ENCODE data around the gene NIPAL3. TPM values are rescaled to one million over a fixed set of nuclear protein-coding genes. Genes with fewer than 3 reads are reported as not detected.

The NIPAL3 gene
- polyA plus RNA-seq, 1 donor from 2014 or later: 9.6 TPM

- Histone ChIP-seq H4K20me1 (ENCODE audit: insufficient read depth) (no peaks in the 10 kb centered on the region), H3K79me2 (replicated peaks; ENCODE audit: insufficient read depth, low read length) (no peaks in the 10 kb centered on the region), H3K9me2 (ENCODE audit: insufficient read depth, low read length) (no peaks in the 10 kb centered on the region), H3K9me3 (ENCODE audit: low read length) (no peaks in the 10 kb centered on the region), H2AFZ (ENCODE audit: low read depth, low read length) (no peak overlapping the region), H3K4me2 (ENCODE audit: low read length) (no peak overlapping the region), H3K27ac (ENCODE audit: low read length) (no peak overlapping the region), H3K27me3 (ENCODE audit: insufficient read depth, low read depth, low read length) (no peaks in the 10 kb centered on the region), H3K4me3 (ENCODE audit: low read length) (no peak overlapping the region), H3K36me3 (ENCODE audit: insufficient read depth, low read length) (no peaks in the 10 kb centered on the region), H3K9ac (ENCODE audit: low read length) (no peak overlapping the region), H3F3A (ENCODE audit: insufficient read depth, low read length, poor library complexity, severe bottlenecking) (no peaks in the 10 kb centered on the region)
- no peak for TF ChIP-seq SMC3 (conservative IDR thresholded peaks at IDR 0.05; ENCODE audit: poor library complexity)
- no peak for TF ChIP-seq TAF1 (IDR thresholded peaks at IDR 0.05; ENCODE audit: low read depth)
- no peak for TF ChIP-seq EP300 (conservative IDR thresholded peaks at IDR 0.05; ENCODE audit: poor library complexity, severe bottlenecking)
- TF ChIP-seq MXI1 (conservative IDR thresholded peaks at IDR 0.05; ENCODE audit: poor library complexity, severe bottlenecking): no peak
- TF ChIP-seq RAD21 (conservative IDR thresholded peaks at IDR 0.05): no peak
- TF ChIP-seq POLR2AphosphoS5 (IDR thresholded peaks at IDR 0.05): no peak
- TF ChIP-seq CTCF (IDR thresholded peaks at IDR 0.05; ENCODE audit: poor library complexity, severe bottlenecking): no peak
- no peak for TF ChIP-seq REST (IDR thresholded peaks at IDR 0.05; ENCODE audit: borderline replicate concordance)
- no peak for TF ChIP-seq EZH2 (IDR thresholded peaks at IDR 0.05; ENCODE audit: borderline replicate concordance, insufficient read depth, low read length, poor library complexity, severe bottlenecking)
Observed at GRCh38 chr1:24481843-24482610, 66.4 kb downstream of the NIPAL3 start.

- Histone ChIP-seq H2AFZ (ENCODE audit: low read depth, low read length) (no peak overlapping the region), H3K9ac (ENCODE audit: low read length) (no peak overlapping the region), H3K79me2 (replicated peaks; ENCODE audit: insufficient read depth, low read length) (no peaks in the 10 kb centered on the region), H3K27me3 (ENCODE audit: insufficient read depth, low read depth, low read length) (no peaks in the 10 kb centered on the region), H4K20me1 (ENCODE audit: insufficient read depth) (no peaks in the 10 kb centered on the region), H3K4me2 (ENCODE audit: low read length) (no peak overlapping the region), H3K4me3 (ENCODE audit: low read length) (no peak overlapping the region), H3K27ac (ENCODE audit: low read length) (no peak overlapping the region), H3F3A (ENCODE audit: insufficient read depth, low read length, poor library complexity, severe bottlenecking) (no peaks in the 10 kb centered on the region), H3K9me2 (ENCODE audit: insufficient read depth, low read length) (no peaks in the 10 kb centered on the region), H3K9me3 (ENCODE audit: low read length) (no peaks in the 10 kb centered on the region), H3K36me3 (ENCODE audit: insufficient read depth, low read length) (no peaks in the 10 kb centered on the region)
- TF ChIP-seq POLR2AphosphoS5 (IDR thresholded peaks at IDR 0.05): no peak
Observed at GRCh38 chr1:24483441-24483840, 67.8 kb downstream of the NIPAL3 start.
